Gastrocnemius medialis (tissue), 4 donors: ENCODE measurements around the gene CSF1. TPM values are rescaled to one million over a fixed set of nuclear protein-coding genes. Genes with fewer than 3 reads are reported as not detected.

Source experiments
- ATAC-seq, 2 donors: fragments of 150-250 bp; one replicate each; pipeline ENCODE4 v1.9.1; 2016
- DNase-seq, 2 donors: peaks; one replicate each; pipeline ENCODE4 v3.0.0-alpha.2; 2019
- H3K27ac ChIP-seq, 4 donors: fragments of 200-600 bp; sonication (generic); 1 replicate in 1 of 4; 2 replicates in 3 of 4; pipeline ENCODE4 v1.5.1; 2016 to 2018; ENCODE audit warnings: mild to moderate bottlenecking in 2 of 4, moderate library complexity in 1 of 4
- H3K27me3 ChIP-seq, 3 donors: fragments of 200-600 bp; sonication (generic) in 2 of 3; 1 replicate in 1 of 3; 2 replicates in 2 of 3; pipeline versions ENCODE4 v1.5.1 to v1.6.0; 2016 to 2019; ENCODE audit warnings: mild to moderate bottlenecking in 1 of 3, moderate library complexity in 1 of 3
- H3K36me3 ChIP-seq, 2 donors: fragments of 200-600 bp; sonication (generic) in 1 of 2; one replicate each; pipeline ENCODE4 v1.5.1; 2017 to 2018
- H3K4me1 ChIP-seq, 2 donors: fragments of 200-600 bp; sonication (generic) in 1 of 2; one replicate each; pipeline ENCODE4 v1.5.1; 2016 to 2017; ENCODE audit warnings: mild to moderate bottlenecking in 2 of 2
- H3K4me3 ChIP-seq, 4 donors: fragments of 200-600 bp; sonication (generic) in 3 of 4; 1 replicate in 1 of 4; 2 replicates in 3 of 4; pipeline ENCODE4 v1.5.1; 2016 to 2019; ENCODE audit warnings: mild to moderate bottlenecking in 2 of 4
- H3K9me3 ChIP-seq, 3 donors: fragments of 200-600 bp; sonication (generic) in 2 of 3; 1 replicate in 1 of 3; 2 replicates in 2 of 3; pipeline ENCODE4 v1.5.1; 2016 to 2019
- POLR2A ChIP-seq, 2 donors: fragments of 450-650 bp; IDR thresholded peaks; one replicate each; pipeline ENCODE4 v1.6.1; 2017; ENCODE audit warnings: antibody characterized with exemption in 2 of 2, mild to moderate bottlenecking in 2 of 2, moderate library complexity in 2 of 2
- in situ Hi-C, 4 donors: fragments of 200-750 bp; cut with MboI; loops; one replicate each; pipeline versions ENCODE4 v1.15.0 to v1.8.0; 2017; ENCODE audit warnings: low sequenced_read_pairs in 4 of 4
- intact Hi-C: fragments of 100-400 bp; cut with DNase I; formaldehyde crosslinking; loops from one replicate; pipeline ENCODE4 v1.15.1; 2023; ENCODE audit warnings: low total_unique reads
- total RNA-seq, 4 donors: library from RNA; depleted of rRNA; stranded (reverse); fragments of >200 nt; gene quantifications; one replicate each; pipeline versions ENCODE4 v1.1.0 to v1.2.3, GENCODE V29; 2016
- TF ChIP-seq, protein P1 (sequence below), 5 experiments: fragments of 450-650 bp in 3 of 5; fragments of 200-600 bp in 2 of 5; sonication (generic) in 2 of 5; IDR thresholded peaks in 4 of 5; conservative IDR thresholded peaks in 1 of 5; 1 replicate in 4 of 5; 2 replicates in 1 of 5; pipeline ENCODE4 v1.5.1; 2016 to 2019; ENCODE audit warnings: antibody characterized with exemption in 5 of 5, mild to moderate bottlenecking in 3 of 5, moderate library complexity in 3 of 5

Gene CSF1
- total RNA-seq, 4 donors from 2014 or later: 14.6 to 31.1 (median 19.6) TPM

- H3K27ac ChIP-seq: peak overlapping the region in 3 of 4 donors; percentile 38 to 71 (median 57)
Measured at GRCh38 chr1:109897259-109897955, 13.2 kb upstream of the CSF1 start.

DNA sequence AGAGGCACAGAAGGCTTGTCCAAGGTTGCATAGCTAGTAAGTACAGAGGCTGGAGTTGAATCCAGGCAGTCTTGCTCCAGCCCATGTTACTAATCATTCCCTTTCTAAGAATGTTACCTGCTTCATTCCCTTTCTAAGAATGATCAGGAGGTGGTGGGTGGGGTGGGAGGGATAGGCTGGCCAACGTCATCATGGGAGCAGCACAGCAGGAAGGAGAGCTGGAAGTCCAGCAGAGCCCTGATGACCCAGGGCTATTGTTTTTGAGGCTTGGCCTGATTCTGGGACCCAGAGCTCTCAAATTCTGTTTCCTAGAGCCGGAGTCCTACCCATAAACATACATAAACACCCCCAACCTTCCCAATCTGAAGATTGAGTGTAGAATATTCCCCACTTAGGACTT is 11.8 kb upstream of the CSF1 start:
- TF ChIP-seq, protein P1, sequence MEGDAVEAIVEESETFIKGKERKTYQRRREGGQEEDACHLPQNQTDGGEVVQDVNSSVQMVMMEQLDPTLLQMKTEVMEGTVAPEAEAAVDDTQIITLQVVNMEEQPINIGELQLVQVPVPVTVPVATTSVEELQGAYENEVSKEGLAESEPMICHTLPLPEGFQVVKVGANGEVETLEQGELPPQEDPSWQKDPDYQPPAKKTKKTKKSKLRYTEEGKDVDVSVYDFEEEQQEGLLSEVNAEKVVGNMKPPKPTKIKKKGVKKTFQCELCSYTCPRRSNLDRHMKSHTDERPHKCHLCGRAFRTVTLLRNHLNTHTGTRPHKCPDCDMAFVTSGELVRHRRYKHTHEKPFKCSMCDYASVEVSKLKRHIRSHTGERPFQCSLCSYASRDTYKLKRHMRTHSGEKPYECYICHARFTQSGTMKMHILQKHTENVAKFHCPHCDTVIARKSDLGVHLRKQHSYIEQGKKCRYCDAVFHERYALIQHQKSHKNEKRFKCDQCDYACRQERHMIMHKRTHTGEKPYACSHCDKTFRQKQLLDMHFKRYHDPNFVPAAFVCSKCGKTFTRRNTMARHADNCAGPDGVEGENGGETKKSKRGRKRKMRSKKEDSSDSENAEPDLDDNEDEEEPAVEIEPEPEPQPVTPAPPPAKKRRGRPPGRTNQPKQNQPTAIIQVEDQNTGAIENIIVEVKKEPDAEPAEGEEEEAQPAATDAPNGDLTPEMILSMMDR (IDR thresholded peaks at IDR 0.05 in 4 of 5, conservative IDR thresholded peaks at IDR 0.05 in 1 of 5): no peak
- no peak for TF ChIP-seq POLR2A (IDR thresholded peaks at IDR 0.05)
- intact Hi-C loops: no loop called here
- in situ Hi-C loops: no loop called here
- H3K4me3 ChIP-seq: no peak overlapping the region
- peaks cover 7 to 15% of the 10 kb centered on the region in 2 donors for H3K4me1 ChIP-seq
- ATAC-seq (peak in 1 of 2 donors; percentile 30), DNase-seq (no peak)
- H3K9me3 ChIP-seq: no peaks in the 10 kb centered on the region
- H3K36me3 ChIP-seq: no peaks in the 10 kb centered on the region
- H3K27me3 ChIP-seq: no peaks in the 10 kb centered on the region
- peak overlapping the region in 3 of 4 donors; percentile 23 to 54 (median 24) for H3K27ac ChIP-seq

More at GRCh38 chr1:109897259-109897955, 13.2 kb upstream of the CSF1 start:
- Histone ChIP-seq H3K27me3 (no peaks in the 10 kb centered on the region), H3K4me1 (peaks cover 7 to 19% of the 10 kb centered on the region in 2 donors), H3K9me3 (no peaks in the 10 kb centered on the region), H3K36me3 (no peaks in the 10 kb centered on the region), H3K4me3 (no peak overlapping the region)
- in situ Hi-C loops (no loop called here), intact Hi-C loops (no loop called here)
- ATAC-seq: no peak
- no peak for TF ChIP-seq POLR2A (IDR thresholded peaks at IDR 0.05)
- no peak for DNase-seq

DNA sequence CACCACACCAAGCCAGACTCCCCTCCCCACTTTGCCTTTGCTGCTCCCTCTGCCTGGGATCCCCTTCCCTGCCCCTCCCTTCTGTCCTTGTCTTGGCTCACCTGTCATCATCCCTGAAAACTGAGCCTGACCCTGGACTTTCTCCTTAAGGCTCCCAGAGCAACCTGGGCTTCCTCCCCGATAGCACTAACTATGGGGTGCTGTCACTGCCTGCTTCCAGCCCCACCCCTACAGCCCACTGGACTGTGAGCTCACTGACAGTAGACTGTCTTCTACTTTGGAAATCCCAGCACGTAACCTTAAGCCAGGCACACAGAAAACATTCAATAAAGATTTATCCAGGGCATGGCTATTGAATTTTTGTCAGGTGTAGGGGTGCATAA is 9.5 kb upstream of the CSF1 start:
- DNase-seq (no peak), ATAC-seq (no peak)
- H3K4me3 ChIP-seq: no peak overlapping the region
- intact Hi-C loops: no loop called here
- no peaks in the 10 kb centered on the region for H3K27me3 ChIP-seq
- no peak for TF ChIP-seq POLR2A (IDR thresholded peaks at IDR 0.05)
- TF ChIP-seq, protein P1 (IDR thresholded peaks at IDR 0.05 in 4 of 5, conservative IDR thresholded peaks at IDR 0.05 in 1 of 5): no peak
- no peaks in the 10 kb centered on the region for H3K9me3 ChIP-seq
- no peak overlapping the region for H3K27ac ChIP-seq
- H3K4me1 ChIP-seq: peaks cover 1 to 13% of the 10 kb centered on the region in 2 donors
- H3K36me3 ChIP-seq: no peaks in the 10 kb centered on the region
- in situ Hi-C loops: no loop called here

DNA sequence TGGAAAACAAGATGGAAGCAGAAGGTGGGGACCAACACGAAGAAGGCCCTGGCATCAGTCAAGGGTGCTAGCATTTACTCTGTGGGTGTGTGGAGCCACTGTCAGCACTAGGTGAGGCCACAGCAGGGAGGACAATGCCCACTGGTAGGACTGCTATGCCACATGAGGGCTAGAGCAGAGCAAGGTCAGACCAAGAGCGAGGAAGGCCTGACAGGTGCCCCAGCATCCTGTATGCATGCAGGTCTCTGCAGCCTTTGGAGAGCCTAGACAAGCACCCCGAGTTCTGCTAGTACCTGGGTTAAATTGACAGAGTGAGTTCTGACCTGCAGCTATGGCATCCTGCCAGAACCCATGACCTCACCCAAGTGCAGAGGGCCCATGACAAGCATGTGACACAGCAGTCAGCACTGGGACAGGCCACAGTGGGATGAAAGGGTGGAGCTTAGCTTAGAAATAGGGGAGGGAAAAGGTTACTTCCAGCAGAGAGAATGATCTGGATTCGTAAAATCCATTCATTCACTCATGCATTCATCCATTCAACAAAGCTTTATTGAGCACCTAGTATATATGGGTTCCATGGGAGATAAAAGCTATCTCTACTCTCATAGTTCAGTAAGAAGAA is 9.0 kb upstream of the CSF1 start:
- H3K4me3 ChIP-seq: no peak overlapping the region
- no peaks in the 10 kb centered on the region for H3K9me3 ChIP-seq
- no peaks in the 10 kb centered on the region for H3K36me3 ChIP-seq
- peaks cover 0 to 12% of the 10 kb centered on the region in 2 donors for H3K4me1 ChIP-seq
- no peak overlapping the region for H3K27ac ChIP-seq
- TF ChIP-seq, protein P1 (IDR thresholded peaks at IDR 0.05 in 4 of 5, conservative IDR thresholded peaks at IDR 0.05 in 1 of 5): no peak
- no peak for TF ChIP-seq POLR2A (IDR thresholded peaks at IDR 0.05)
- DNase-seq: peak in 1 of 2 donors; percentile 26
- H3K27me3 ChIP-seq: no peaks in the 10 kb centered on the region
- ATAC-seq: no peak
- intact Hi-C loops: no loop called here
- in situ Hi-C loops: no loop called here

GRCh38 chr1:109902204-109902985 is 8.3 kb upstream of the CSF1 start:
- in situ Hi-C loops: no loop called here
- intact Hi-C loops: no loop called here
- ATAC-seq (no peak), DNase-seq (no peak)
- Histone ChIP-seq H3K9me3 (no peaks in the 10 kb centered on the region), H3K4me1 (peaks cover 0 to 14% of the 10 kb centered on the region in 2 donors), H3K4me3 (no peak overlapping the region), H3K27me3 (no peaks in the 10 kb centered on the region), H3K27ac (no peak overlapping the region), H3K36me3 (no peaks in the 10 kb centered on the region)
- no peak for TF ChIP-seq POLR2A (IDR thresholded peaks at IDR 0.05)
- TF ChIP-seq, protein P1 (IDR thresholded peaks at IDR 0.05 in 4 of 5, conservative IDR thresholded peaks at IDR 0.05 in 1 of 5): no peak
